NCI-H146 treated with DMSO at 0.1 percent for 48 hours (cell line): ENCODE measurements around the gene MARS1.
"Not testable (repeated sequence)": the region's sequence is repeated elsewhere in the genome, so short reads cannot be mapped to it uniquely, and the experiment has no call there.

Experiments used
- DNase-seq: peaks from one replicate; lab custom pipeline; 2025; ENCODE audit not compliant: unreplicated experiment; lab: John Stamatoyannopoulos, UW

Gene MARS1

GRCh38 chr12:57515408-57515933 lies 27.6 kb downstream of the MARS1 start:
- no peak for DNase-seq

GRCh38 chr12:57515934-57516541 lies 28.2 kb downstream of the MARS1 start:
- no peak for DNase-seq

- no peak for DNase-seq
These were observed 28.8 kb downstream of the MARS1 start for GRCh38 chr12:57516617-57517153.

GRCh38 chr12:57517187-57517586 lies 29.3 kb downstream of the MARS1 start:
- no peak for DNase-seq

GRCh38 chr12:57517718-57518117 lies 29.9 kb downstream of the MARS1 start:
- DNase-seq: not testable (repeated sequence)

- DNase-seq: no peak
These were observed 30.5 kb downstream of the MARS1 start for GRCh38 chr12:57518176-57518919.

GRCh38 chr12:57518920-57519795 lies 31.3 kb downstream of the MARS1 start:
- DNase-seq: no peak

GRCh38 chr12:57519796-57520052 lies 31.9 kb downstream of the MARS1 start:
- DNase-seq: no peak

GRCh38 chr12:57520053-57520818 lies 32.4 kb downstream of the MARS1 start, which contains the start of gene DDIT3:
Gene DDIT3, minus strand, starts transcription at chr12:57520514. Its CDS starts 3,108 bp downstream, at chr12:57517406.
- peak; percentile 94 for DNase-seq

- peak; percentile 24 for DNase-seq
These were observed 33.7 kb downstream of the MARS1 start for GRCh38 chr12:57521525-57522010.

- DNase-seq: peak; percentile 66
These were observed 34.4 kb downstream of the MARS1 start, which contains the start of gene MBD6 for GRCh38 chr12:57522011-57522886. Gene MBD6, plus strand, starts transcription at chr12:57522824. Its CDS starts 1,480 bp downstream, at chr12:57524304.

- no peak for DNase-seq
These were observed 35.2 kb downstream of the MARS1 start for GRCh38 chr12:57522887-57523705.

GRCh38 chr12:57523706-57524614 lies 36.1 kb downstream of the MARS1 start:
- no peak for DNase-seq

GRCh38 chr12:57524814-57525614 lies 37.1 kb downstream of the MARS1 start:
- no peak for DNase-seq

- no peak for DNase-seq
These were observed 37.9 kb downstream of the MARS1 start for GRCh38 chr12:57525615-57526383.
